ENCODE data around the gene GPALPP1.

Gene GPALPP1

DNA sequence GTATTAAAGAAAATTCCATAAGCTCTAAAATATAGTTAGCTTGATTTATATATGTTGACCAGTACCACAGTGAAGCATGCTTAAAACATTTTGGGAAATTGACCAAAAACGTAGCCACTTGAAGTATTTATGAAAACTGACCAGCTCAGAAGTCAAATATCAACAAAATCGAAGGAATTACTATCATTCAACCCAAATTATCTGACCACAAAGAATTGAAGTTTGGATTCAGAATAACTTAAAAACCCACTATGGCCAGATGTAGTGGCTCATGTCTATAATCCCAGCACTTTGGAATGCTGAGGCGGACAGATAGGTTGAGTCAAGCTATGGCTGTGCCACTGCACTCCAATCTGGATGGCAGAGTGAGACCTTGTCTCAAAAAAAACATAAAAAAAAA, 31.9 kb downstream of the GPALPP1 start:
- in situ Hi-C loops (cut with MboI; ENCODE audit: low pct_unique_long_range_greater_than_20kb, low sequenced_read_pairs, unreplicated experiment): no loop called here
- TF ChIP-seq, protein P1, sequence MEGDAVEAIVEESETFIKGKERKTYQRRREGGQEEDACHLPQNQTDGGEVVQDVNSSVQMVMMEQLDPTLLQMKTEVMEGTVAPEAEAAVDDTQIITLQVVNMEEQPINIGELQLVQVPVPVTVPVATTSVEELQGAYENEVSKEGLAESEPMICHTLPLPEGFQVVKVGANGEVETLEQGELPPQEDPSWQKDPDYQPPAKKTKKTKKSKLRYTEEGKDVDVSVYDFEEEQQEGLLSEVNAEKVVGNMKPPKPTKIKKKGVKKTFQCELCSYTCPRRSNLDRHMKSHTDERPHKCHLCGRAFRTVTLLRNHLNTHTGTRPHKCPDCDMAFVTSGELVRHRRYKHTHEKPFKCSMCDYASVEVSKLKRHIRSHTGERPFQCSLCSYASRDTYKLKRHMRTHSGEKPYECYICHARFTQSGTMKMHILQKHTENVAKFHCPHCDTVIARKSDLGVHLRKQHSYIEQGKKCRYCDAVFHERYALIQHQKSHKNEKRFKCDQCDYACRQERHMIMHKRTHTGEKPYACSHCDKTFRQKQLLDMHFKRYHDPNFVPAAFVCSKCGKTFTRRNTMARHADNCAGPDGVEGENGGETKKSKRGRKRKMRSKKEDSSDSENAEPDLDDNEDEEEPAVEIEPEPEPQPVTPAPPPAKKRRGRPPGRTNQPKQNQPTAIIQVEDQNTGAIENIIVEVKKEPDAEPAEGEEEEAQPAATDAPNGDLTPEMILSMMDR (IDR thresholded peaks at IDR 0.05; ENCODE audit: extremely low read depth, insufficient read depth, missing control alignments): no peak

DNA sequence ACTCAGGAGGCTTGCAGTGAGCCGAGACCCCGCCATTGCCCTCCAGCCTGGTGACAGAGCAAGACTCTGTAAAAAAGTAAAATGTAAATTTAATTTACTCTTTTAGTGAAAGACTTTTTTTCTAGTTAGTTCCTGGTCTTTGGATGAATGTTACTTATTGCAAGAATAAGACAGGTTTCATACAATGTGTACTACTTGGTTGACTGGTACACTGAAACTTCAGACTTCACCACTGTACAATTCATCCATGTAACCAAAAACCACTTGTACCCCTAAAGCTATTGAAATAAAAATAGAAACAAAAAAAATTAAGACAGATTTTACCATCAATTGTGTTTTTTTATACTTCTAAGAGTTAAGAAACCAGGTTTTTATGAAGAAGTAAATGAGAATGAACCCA, 35.5 kb downstream of the GPALPP1 start:
- no peak for DNase-seq (ENCODE audit: low spot score)
- TF ChIP-seq, protein P1 (IDR thresholded peaks at IDR 0.05; ENCODE audit: extremely low read depth, insufficient read depth, missing control alignments): no peak
- in situ Hi-C loops (cut with MboI; ENCODE audit: low pct_unique_long_range_greater_than_20kb, low sequenced_read_pairs, unreplicated experiment): no loop called here

More for the DNA sequence above, 31.9 kb downstream of the GPALPP1 start:
- DNase-seq (ENCODE audit: low spot score): no peak

DNA sequence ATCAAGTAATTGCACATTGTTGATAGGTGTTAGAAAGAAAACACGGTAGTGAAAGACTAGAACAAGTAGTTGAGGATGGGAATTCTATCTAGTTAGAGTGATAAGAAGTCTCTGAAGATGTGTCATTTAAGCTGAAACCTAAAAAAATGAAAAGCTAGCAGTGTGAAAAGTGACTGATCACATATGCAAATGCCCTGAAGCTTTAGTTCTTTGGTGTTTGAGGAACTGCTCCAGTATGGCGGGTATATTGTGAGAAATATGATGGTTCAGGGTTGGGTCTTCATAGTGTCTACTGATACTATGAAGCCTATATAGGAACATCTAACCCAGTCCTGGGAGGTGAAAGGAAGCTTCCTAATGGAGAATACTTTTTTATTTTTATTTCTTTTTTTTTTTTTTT, 45.0 kb downstream of the GPALPP1 start:
- in situ Hi-C loops (cut with MboI; ENCODE audit: low pct_unique_long_range_greater_than_20kb, low sequenced_read_pairs, unreplicated experiment): no loop called here
- TF ChIP-seq, protein P1 (IDR thresholded peaks at IDR 0.05; ENCODE audit: extremely low read depth, insufficient read depth, missing control alignments): no peak
- DNase-seq (ENCODE audit: low spot score): no peak

DNA sequence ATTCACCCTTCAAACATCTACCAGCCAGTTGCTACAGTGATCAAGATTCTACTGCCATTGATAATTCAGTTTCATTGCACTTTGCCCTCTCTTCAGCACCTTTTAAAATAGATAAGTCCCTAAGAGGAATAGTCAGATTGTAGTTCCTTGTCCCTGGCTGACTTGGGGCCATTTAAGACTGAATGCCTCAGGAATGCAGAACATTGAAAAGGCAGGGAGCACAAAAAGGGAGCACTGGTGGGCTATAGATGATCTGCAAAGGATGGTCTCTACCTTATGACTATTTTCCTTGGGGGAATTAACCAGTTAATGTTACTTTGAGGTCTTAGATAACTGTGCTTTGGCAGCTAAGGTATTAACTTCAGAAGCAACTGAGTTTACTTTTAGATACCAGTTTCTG, 46.9 kb downstream of the GPALPP1 start:
- DNase-seq (ENCODE audit: low spot score): no peak
- TF ChIP-seq, protein P1 (IDR thresholded peaks at IDR 0.05; ENCODE audit: extremely low read depth, insufficient read depth, missing control alignments): no peak
- in situ Hi-C loops (cut with MboI; ENCODE audit: low pct_unique_long_range_greater_than_20kb, low sequenced_read_pairs, unreplicated experiment): no loop called here

DNA sequence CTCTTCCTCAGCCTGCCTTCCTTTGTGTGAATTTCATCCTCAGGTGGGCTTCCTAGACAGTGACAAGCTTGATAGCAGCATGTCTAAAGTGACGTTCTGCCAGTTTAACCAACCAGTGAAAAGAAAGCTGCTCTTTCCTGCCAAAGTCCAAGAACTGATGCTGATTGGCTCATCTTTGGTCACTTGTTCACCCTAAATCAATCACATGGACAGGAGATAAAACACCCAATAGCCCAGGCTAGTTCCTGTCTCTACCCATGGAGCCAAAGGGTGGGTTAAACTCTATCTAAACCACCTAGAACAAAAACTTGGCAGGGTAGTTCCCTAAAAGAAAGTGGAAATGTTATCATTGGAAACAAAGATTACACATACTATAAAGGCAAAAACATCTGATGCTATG, 50.8 kb downstream of the GPALPP1 start:
- TF ChIP-seq, protein P1 (IDR thresholded peaks at IDR 0.05; ENCODE audit: extremely low read depth, insufficient read depth, missing control alignments): no peak
- in situ Hi-C loops (cut with MboI; ENCODE audit: low pct_unique_long_range_greater_than_20kb, low sequenced_read_pairs, unreplicated experiment): loop anchor here (10.0 kb wide), 1 partner anchor 265 kb away; no protein-coding TSS in a partner anchor
- no peak for DNase-seq (ENCODE audit: low spot score)

DNA sequence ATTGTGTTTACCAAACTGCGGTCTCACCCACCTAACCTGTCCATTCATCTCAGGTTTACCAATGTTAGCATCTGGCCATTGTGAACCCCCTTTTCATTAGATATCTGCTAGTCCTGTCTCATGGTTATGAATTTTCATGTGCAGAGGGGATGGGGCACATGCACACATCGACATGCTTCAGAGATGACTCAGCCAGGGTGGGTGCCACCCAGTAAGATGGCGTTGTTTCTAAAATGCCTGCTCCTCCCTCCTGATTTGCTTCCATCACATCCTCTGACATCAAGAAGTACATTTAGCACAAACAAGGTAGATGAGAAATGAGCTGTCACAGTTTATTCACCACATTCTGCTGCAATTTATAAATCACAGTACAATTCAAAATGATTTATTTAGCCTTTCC, 51.3 kb downstream of the GPALPP1 start:
- TF ChIP-seq, protein P1 (IDR thresholded peaks at IDR 0.05; ENCODE audit: extremely low read depth, insufficient read depth, missing control alignments): no peak
- no peak for DNase-seq (ENCODE audit: low spot score)
- in situ Hi-C loops (cut with MboI; ENCODE audit: low pct_unique_long_range_greater_than_20kb, low sequenced_read_pairs, unreplicated experiment): loop anchor here (10.0 kb wide), 1 partner anchor 264 kb away; no protein-coding TSS in a partner anchor

DNA sequence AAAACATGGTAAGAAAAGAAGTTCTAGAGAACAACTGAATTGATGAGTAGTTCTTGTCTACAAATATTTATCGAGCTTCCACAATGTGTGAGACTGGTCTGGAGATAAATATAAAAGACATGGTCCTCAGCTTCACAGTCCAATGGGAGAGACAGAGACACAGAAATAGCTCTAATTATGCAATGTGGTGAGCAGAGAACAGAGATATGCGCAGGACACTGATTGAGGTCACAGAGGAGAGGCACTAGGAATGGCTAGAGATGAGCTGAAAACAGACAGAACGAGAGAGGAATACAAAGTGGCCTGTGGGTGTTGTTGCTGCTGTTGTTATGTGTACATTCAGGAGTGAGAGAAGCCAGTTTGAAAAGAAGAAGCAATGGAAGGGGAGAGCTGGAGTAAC, 53.2 kb downstream of the GPALPP1 start:
- in situ Hi-C loops (cut with MboI; ENCODE audit: low pct_unique_long_range_greater_than_20kb, low sequenced_read_pairs, unreplicated experiment): loop anchor here (10.0 kb wide), 1 partner anchor 262 kb away; no protein-coding TSS in a partner anchor
- no peak for DNase-seq (ENCODE audit: low spot score)
- TF ChIP-seq, protein P1 (IDR thresholded peaks at IDR 0.05; ENCODE audit: extremely low read depth, insufficient read depth, missing control alignments): no peak
